ENCODE results near the gene KCNS3.

Gene KCNS3

DNA sequence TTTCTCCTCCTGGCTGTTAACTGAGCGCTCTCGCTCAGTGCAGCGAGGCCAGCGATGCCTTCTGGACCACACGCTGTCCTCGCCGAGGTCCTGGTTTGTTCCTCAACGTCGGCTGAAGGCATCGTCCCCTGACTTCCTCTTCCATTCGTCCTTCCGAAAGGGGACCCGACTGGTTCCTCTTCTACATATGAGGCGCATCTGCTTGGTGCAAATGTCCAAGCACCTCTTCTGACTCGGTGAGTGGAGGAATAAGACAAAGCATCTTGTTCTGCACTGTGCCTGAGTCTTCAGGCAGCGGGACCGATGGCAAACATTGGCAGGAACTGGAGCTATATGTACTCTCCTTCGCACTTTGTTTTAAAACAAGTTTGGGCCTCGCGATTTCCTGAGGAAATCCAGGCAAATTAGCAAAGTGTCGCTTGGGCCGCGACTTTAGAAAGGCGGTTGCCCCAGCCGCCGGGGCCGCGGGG is 621 bp upstream of the KCNS3 start:
- H3K4me3 ChIP-seq (ENCODE audit: low read depth, low read length), result peak overlapping the region; percentile 62

DNA sequence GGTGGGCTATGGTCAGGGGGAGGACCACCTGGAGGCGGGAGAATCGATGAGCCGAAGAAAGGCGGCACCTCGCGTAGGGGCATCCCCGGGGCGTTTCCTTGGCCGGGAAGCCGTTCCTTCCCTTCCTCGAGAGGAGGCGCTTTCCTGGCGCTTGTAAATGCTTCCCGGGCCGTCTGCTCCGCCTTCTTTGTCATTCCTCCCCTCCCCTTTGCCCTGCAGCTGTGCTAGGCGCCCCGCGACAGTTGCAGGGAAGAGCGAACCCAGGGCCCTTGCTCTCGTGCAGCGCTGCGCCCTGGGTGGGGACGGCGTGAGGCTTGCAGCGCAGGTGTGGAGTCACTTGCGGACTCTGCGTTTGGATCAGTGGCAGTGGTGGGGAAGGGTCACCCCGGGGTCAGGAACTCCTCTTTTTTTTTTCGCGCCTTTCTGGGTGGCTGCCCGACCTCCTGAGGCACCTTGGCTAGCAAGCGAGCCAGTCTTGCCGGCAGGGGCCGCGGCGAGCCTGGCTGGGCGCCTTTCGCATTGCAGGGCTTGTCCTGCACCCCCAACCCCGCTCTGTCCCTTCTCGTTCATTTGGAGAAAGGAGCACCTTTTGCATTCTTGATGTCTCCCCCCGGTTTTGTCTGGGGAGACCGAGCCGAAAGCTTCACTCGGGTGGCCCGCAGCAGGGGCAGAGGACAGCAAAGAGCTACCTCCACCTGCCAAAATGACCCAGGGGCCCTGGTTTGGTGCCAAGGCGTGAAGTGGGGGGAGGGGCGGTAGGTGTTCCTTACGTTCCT is 858 bp downstream of the KCNS3 start:
- peak overlapping the region; percentile 70 for H3K4me3 ChIP-seq (ENCODE audit: low read depth, low read length)

DNA sequence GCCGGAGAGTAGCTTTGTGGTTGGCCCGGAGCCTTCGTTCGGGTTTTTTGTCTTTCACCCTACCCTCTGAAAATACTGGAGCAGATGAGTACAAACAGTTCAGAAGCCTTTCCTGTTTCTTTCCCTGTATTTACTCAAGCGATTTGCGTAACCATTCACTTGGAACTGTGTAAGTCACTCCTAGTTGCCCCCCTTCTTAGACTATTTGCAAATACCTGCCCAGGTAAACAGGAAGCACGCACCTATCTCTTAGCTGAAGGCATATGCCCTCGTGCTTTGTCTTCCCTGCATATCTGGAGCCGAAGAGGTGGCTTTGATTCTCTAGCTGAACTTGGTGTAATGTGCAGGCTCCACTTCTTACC is 1.4 kb downstream of the KCNS3 start:
- H3K4me3 ChIP-seq (ENCODE audit: low read depth, low read length), result peak overlapping the region; percentile 70

DNA sequence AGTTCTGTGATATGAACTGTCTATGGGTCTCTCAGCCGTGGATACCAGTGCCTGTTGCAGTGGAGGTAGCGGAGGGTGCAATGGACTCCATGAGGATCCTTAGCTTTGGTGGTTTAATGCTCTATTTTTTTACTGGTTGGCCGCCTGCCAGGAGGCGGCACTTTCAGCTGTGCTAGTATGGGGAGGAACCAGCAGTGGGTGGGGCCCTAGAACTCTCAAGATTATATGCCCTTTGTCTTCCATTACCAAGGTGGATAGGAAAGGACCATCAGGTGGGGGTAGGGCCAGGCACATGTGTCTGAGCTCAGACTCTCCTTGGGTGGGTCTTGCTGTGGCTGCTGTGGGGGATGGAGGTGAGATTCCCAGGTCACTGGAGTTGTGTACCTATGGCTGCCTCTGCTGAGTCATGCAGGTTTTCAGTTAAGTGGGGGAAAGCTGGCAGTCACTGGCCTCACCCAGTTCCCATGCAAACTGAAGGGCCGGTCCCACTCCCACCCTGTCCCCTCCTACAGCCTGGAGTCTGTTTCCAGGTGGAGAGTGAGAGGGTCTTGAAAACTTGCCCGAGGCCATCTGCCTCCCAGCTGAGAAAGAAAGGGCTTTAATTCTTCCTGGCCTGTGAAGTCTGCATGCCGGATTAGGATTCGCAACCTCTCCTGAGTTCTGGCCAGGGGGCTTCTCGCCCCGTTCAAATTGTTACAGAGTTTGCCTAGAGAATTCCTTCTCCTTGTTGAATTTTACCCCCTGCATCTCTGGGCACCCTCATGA is 14.5 kb downstream of the KCNS3 start:
- H3K4me3 ChIP-seq (ENCODE audit: low read depth, low read length), result no peak overlapping the region

DNA sequence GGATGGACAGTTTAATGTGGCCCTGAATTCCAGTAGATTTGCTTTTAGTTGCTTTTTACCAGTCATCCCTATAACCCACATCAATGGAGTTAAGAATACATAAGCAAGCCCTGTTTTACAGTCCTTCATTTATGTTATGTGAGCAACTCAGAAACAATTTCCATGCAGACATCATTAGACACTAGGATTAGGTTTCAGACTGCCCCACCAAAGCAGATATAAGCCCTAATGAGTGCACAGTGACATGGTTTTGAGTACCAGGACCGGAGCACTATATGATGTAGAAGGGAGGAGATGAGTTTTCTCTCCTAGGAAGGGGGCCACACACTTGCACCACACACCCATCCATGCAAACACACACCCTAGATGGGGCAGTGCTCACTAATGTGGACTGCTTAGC is 15.5 kb downstream of the KCNS3 start:
- H3K4me3 ChIP-seq (ENCODE audit: low read depth, low read length), result no peak overlapping the region

DNA sequence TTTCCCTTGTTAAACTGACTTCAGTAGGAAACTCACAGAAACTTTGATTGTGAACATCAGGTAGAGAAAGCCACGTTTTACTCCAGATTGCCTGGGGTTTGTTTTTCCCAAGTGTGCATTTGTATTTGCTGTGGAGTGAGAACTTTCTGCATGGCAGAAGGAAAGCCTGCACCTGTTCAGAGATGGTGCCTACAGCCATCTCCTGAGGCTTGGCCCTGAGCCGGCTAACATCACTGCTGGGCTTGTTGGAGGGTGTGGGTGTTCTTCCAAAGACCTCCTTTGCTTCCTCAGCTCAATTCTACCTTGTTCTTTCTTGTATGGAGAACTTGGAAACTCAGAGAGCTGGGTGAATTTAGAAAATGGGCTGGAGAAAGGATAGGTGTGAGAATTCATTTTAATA is 16.1 kb downstream of the KCNS3 start:
- no peak overlapping the region for H3K4me3 ChIP-seq (ENCODE audit: low read depth, low read length)

DNA sequence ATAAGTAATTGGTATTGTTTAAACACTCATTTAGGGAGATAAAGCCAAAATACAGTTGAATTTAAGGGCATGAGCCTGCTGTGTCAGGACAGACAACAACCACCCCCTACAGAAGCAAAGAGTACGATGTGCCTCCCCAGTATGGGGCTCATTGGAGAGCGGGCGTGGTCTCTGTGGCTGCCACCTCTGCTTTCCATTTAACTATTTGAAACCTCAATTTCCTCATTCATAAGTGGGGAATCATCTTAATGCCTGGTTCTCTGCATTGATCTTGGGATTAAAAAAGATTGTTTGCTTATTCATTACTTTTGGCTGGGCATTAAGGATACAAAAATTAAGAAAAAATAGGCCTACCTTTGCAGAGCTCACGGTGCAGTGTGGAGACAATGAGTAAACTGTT is 21.4 kb downstream of the KCNS3 start:
- H3K4me3 ChIP-seq (ENCODE audit: low read depth, low read length), result no peak overlapping the region

DNA sequence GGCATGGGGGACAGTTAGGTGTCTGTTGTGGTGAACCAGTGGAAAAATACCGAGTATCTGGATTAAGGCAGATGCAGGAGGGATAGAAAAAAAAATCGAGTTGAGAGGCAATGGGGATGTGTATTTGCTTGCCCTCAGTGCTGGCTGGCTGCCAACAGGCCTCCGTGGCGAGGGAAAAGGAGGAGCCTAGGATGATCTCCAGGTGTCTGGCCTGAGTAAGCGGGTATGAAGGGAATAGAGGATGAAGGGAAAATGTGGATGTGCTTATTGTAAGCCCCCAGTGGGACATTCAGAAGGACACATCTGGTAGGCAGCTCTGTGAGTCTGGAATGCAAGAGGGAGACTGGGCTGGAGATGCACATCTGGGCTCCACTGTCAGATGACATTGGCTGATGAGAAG is 22.8 kb downstream of the KCNS3 start:
- no peak overlapping the region for H3K4me3 ChIP-seq (ENCODE audit: low read depth, low read length)

DNA sequence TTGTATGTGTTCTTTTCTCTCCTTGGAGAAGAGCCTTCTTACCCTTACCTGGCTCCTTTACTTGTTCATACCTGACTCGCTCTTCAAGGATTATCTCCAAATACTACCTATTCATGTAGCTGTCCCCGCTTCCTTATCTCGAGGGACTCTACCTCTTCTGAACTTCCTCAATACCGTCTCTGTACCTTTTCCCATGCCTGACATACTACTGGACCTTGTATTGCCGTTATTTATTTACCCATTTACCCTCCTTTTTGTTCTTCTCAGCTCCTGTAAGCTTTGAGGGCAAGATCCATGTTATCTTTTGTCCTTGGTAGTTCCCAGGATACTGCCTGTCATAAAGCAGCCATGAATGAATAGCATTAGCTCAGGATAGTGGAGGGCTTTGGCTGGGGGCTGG is 32.5 kb downstream of the KCNS3 start:
- no peak overlapping the region for H3K4me3 ChIP-seq (ENCODE audit: low read depth, low read length)

DNA sequence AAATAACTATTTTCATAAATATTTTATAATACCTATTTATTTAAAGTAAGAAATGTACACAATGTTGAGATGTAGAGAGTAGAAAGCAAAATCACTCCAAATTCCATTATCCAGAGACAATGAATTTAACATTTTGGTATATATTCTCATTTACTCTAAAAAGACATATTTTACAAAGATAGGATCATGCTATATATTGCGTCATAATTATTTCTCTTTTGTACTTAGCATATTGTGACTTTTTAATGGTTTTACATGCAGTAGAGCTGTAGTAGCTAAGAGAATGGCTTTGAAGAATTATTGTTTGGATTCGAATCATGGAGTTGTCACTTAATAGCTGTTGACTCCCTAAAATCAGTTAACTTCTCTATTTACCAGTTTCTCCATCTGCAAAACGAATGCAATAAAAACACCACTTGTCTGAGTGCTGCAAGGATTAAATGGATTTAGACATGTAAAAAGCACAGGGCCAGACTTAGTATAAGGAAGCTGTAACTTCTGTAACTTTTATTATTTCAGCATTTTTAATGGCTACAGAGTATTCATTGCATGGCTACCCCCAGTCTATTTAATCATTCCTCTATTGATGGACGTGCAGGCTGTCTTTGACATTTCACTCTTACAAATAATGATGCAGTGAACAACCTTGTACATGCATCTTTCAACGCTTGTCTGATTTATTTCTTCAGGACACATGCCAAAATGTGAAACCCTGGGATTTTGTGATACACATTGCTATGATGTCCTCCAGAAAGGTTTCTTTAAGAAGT is 33.2 kb downstream of the KCNS3 start:
- H3K4me3 ChIP-seq (ENCODE audit: low read depth, low read length), result no peak overlapping the region

DNA sequence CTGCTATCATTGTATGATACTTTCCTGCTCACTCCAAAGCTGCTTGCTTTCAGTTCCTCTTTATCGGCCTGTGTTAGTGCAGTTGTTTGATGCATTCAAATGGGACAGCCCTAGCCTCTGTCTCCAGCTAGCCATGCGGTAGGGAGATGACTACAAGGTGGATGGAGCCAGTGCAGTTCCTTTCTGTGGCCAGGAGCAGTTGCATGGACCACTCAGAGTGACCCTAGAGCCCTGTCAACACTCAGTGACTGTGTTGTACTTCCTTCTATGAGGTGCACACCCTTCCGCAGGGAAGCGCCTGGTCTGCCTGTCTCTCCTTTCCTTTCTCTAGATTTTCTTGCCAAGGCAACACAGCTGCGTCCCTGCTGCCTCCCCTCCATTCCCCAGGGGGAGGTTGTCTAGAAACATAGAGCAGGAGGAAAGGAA is 33.8 kb downstream of the KCNS3 start:
- H3K4me3 ChIP-seq (ENCODE audit: low read depth, low read length), result no peak overlapping the region

DNA sequence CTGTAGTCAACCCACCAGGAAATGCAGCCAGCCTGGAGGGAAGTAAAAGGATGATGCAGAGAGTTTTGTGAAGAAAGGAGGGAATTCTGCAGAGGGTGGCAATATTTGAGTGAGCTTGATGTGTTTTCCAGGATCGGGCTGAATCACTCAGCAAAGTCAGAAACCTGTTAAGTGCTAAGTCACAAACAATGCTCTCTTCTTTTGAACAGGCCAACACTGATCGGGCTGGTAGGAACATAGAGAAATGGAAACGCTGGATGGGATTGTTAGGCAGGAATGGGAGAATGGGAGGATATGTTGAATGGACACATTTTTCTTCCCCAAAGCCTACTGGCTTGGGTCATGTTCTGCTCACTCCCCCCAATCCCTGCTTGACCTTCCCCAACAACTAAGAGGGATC is 36.6 kb downstream of the KCNS3 start:
- no peak overlapping the region for H3K4me3 ChIP-seq (ENCODE audit: low read depth, low read length)

DNA sequence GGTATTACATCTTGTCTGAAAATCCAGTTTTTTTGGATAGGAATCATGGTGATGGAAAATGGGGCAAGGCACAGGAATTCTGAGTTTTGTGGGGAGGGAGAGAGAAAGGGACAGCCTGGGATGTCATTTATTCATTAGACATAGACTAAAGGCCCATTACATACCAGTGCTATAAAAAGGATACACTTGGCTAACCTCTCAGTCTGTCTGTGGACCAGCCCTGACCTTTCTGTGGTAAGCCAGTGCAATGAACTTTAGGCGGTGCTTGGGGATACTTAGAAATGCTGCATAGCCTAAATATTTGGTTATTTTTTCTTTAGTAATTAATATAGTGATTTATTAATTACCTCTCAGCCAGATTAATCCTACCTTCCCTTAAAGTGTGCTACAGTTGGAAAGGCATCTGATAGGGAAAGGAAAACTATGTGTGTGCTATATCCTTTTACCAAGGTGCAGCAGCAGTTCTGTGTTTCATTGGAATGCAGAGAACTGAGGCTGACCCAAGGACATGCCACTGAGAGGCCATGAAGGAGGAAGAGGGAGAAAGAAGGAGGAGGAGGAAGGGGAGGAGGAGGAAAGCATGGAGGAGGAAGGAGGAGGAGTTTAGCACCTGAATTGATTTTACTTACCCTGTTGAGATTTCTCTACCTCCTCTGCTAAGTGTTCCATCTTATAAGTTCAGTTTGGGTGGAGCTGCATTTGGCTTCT is 37.5 kb downstream of the KCNS3 start:
- no peak overlapping the region for H3K4me3 ChIP-seq (ENCODE audit: low read depth, low read length)

DNA sequence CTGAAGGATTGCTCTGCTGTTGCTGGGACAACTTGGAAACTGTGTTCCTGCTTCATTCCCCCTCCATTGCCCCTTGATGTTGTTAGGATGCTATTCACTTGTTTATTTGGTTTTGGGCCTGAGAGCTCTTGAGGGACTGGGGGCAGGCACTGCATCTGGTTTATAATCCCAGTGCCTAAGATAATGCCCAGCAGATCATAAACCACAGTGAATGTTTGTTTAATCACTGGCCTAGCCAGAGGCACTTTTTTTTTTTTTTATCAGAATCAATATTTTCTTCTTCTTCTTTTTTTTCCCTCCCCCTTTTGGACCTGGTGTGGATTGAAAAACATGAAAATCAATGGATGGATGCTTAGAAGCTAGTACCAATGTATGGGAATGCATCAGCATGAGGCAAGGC is 38.1 kb downstream of the KCNS3 start:
- no peak overlapping the region for H3K4me3 ChIP-seq (ENCODE audit: low read depth, low read length)

DNA sequence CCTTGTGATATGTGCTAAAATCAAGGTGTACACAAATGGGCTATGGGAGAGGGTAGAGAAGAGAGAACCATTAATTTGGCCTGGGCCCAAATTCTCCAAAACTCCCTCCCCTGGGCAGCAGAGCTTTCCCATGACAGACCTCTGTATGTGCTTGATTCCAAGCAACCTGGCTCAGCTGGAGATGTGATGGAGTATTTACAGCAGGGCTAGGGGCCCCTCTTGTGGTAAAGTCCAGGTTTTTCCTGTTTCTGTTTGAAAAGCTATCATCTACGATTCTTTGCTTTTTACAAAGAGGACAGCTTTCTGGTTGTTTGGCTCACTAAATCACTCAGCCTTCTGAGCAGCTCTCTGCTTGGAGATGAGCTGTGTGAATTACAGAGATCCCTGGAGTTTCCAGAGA is 40.3 kb downstream of the KCNS3 start:
- no peak overlapping the region for H3K4me3 ChIP-seq (ENCODE audit: low read depth, low read length)

DNA sequence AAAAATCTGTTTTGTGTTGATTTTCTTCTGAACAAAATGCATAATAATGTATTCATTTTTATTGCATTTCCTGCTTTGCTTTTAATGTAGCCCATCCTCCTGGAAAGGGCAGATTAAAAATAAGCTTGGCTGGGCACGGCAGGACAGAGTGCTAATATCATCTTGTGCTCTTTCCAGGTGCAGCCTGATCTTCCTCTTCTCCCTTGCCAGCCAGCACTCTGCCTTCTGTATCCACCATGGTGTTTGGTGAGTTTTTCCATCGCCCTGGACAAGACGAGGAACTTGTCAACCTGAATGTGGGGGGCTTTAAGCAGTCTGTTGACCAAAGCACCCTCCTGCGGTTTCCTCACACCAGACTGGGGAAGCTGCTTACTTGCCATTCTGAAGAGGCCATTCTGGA is 52.3 kb downstream of the KCNS3 start:
- no peak overlapping the region for H3K4me3 ChIP-seq (ENCODE audit: low read depth, low read length)

DNA sequence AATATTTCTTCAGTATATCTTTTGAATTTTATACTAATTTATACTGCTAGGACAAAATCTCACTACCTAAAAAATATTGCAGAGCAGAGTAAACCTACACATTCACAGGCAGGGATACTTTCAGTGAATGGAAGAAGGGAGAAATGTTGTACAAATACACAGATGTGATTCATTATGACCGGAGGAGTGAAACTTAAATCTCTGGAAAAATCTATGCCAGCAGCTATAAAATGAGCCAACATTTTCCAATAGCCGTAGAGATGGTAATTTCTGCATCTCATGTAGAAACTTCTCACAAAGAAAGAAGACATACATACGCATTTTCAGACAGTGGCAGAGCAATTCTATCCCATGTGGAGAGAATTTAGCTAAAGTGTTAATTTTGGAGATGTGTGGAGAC is 54.8 kb downstream of the KCNS3 start:
- H3K4me3 ChIP-seq (ENCODE audit: low read depth, low read length), result no peak overlapping the region

DNA sequence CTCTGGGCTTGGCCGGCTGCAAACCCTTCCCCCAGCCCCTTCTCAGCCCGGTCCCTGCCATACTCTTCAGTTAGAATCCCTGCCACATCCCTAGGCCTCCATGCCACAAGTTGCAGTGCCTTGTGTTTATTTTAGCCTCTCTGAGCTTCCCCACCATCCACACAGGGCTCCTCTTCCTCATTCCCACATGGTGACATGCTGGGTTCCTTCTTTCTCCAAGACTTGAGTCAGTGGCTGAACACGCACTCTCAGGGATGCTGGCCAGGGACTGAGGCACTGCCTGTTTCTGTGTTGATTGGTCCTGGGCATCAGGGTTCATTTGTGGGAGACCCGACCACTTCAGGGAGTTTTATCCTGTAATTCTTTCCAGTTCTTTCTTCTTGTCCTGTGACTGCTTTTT is 56.3 kb downstream of the KCNS3 start:
- no peak overlapping the region for H3K4me3 ChIP-seq (ENCODE audit: low read depth, low read length)

DNA sequence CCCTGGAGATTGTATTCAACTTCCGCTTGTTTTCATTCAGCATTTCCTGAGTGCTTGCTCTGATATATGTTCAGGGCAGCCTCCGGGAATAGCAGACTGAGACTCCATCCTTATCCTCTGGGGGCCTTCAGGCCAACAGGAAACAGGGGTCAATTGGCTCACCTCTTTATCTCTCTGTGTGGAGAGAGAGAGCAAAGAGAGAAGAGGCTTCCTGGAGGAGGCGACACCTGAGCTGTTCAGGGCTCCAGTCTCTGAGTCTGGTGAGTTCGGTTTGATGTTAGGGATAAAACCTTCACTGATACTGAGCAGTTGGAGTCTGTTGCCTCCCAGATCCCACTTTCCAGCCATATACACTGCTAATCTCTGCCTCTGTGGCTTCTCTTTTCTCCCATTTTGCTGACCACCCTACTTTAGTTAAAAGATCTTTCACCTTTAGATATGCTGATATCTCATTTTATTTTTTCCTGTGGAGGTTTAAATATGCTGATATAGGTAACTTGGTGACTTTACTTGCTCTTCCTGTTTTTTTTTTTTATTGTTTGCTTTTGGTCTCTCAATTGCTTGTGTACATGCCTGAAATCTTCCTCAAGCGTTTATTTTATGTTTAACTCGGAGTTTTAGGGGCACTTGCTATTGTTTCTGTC is 56.9 kb downstream of the KCNS3 start:
- H3K4me3 ChIP-seq (ENCODE audit: low read depth, low read length), result no peak overlapping the region

DNA sequence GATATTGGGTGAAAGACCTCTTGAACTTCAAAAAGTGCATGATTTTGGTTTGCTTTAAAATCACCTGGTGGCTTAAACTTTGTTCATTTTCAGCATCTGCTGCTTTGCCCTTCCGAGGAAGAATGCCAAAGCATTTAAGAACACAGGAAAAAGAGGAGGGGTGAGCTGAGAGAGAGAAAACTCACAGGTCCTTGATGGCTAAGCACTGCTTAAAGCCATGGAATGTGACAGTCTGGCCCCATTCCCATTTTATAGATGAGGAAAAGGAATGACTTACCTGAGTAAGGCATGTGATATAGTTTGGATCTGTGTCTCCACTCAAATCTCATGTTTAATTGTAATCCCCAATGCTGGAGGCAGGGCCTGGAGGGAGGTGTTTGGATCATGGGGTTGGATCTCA is 58.1 kb downstream of the KCNS3 start:
- no peak overlapping the region for H3K4me3 ChIP-seq (ENCODE audit: low read depth, low read length)

Measured in iPS-11a (cell line).